Measurements from ENCODE around the gene CLK1.
"Not testable (repeated sequence)": the region's sequence is repeated elsewhere in the genome, so short reads cannot be mapped to it uniquely, and the experiment has no call there.

CLK1 gene

GRCh38 chr2:200821686-200822245, 42.7 kb downstream of the CLK1 start:
- Histone ChIP-seq H3K4me3 (replicated peaks; ENCODE audit: insufficient read depth, low read length) (no peak overlapping the region), H3K27me3 (ENCODE audit: insufficient read depth, poor library complexity, severe bottlenecking) (no peaks in the 10 kb centered on the region), H3K27ac (replicated peaks) (no peak overlapping the region)
- no peak for DNase-seq (ENCODE audit: low read depth in 1 of 2, low spot score in 1 of 2)
- TF ChIP-seq SPI1 (IDR thresholded peaks at IDR 0.05; ENCODE audit: borderline replicate concordance, low read depth) (no peak), POLR2AphosphoS5 (IDR thresholded peaks at IDR 0.05; ENCODE audit: low read depth) (no peak), REST (IDR thresholded peaks at IDR 0.05; ENCODE audit: insufficient replicate concordance, low read depth) (no peak), CTCF (IDR thresholded peaks at IDR 0.05; ENCODE audit: insufficient read depth, low read length) (no peak), GABPA (IDR thresholded peaks at IDR 0.05; ENCODE audit: low read depth) (no peak)

DNA sequence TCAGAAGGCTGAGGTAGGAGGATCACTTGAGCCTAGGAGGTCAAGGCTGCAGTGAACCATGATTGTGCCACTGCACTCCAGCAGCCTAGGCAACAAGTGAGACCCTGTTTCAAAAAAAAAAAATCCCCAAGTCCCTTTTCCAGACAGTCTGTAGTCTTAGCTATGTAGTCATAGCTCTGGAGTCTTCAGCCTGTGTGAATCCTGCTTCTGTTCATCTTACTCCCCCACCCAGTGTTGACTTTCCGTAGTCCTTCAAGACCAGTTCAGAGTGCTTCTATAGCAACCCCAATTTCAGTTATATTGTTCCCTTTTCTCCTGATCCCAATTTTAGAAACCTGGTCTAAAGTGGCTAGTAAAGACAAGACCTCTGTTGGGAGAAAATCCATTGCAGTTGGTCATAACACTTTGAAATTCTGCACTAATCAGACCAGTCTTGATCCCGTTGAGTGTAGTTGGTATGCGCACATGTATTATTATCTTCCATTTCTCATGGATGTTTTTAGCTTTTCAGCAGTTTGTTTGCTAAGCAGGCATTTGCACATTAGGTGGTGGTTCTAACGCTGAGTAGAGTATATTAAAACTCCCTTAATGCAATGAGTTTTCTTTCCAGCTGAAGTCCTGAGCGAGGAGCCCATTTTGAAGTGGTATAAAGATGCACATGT, 43.8 kb downstream of the CLK1 start:
- Histone ChIP-seq H3K27ac (replicated peaks) (no peak overlapping the region), H3K27me3 (ENCODE audit: insufficient read depth, poor library complexity, severe bottlenecking) (no peaks in the 10 kb centered on the region), H3K4me3 (replicated peaks; ENCODE audit: insufficient read depth, low read length) (no peak overlapping the region)
- DNase-seq (ENCODE audit: low read depth in 1 of 2, low spot score in 1 of 2), result no peak
- TF ChIP-seq SPI1 (IDR thresholded peaks at IDR 0.05; ENCODE audit: borderline replicate concordance, low read depth) (no peak), GABPA (IDR thresholded peaks at IDR 0.05; ENCODE audit: low read depth) (no peak), CTCF (IDR thresholded peaks at IDR 0.05; ENCODE audit: insufficient read depth, low read length) (no peak)

GRCh38 chr2:200818732-200819131, 45.7 kb downstream of the CLK1 start:
- H3K4me3 ChIP-seq (replicated peaks; ENCODE audit: insufficient read depth, low read length); H3K27ac ChIP-seq (replicated peaks); DNase-seq (ENCODE audit: low read depth in 1 of 2, low spot score in 1 of 2); H3K27me3 ChIP-seq (ENCODE audit: insufficient read depth, poor library complexity, severe bottlenecking): not testable (repeated sequence)

DNA sequence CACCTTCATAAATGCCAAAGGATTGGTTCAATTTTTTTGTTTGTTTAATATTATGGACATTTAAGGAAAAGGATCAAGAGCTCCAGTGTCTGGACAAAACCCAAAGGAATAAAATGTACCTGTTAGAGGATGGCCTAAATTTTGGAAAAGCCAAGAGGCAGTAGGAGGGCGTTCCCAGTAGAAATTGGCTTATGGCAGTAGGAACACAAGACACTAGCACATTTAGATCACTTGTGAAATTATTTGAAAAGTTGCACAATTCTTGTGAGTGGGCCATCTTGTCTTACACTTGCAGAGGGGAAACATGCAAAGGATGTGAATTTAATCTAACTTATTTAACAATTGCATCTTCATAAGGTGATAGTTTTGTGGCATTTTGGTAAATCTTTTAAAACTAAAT, 49.5 kb downstream of the CLK1 start:
- TF ChIP-seq POLR2AphosphoS5 (IDR thresholded peaks at IDR 0.05; ENCODE audit: low read depth) (no peak), SPI1 (IDR thresholded peaks at IDR 0.05; ENCODE audit: borderline replicate concordance, low read depth) (no peak), REST (IDR thresholded peaks at IDR 0.05; ENCODE audit: insufficient replicate concordance, low read depth) (no peak), GABPA (IDR thresholded peaks at IDR 0.05; ENCODE audit: low read depth) (no peak), CTCF (IDR thresholded peaks at IDR 0.05; ENCODE audit: insufficient read depth, low read length) (no peak)
- Histone ChIP-seq H3K27me3 (ENCODE audit: insufficient read depth, poor library complexity, severe bottlenecking) (no peaks in the 10 kb centered on the region), H3K4me3 (replicated peaks; ENCODE audit: insufficient read depth, low read length) (no peak overlapping the region), H3K27ac (replicated peaks) (no peak overlapping the region)
- DNase-seq (ENCODE audit: low read depth in 1 of 2, low spot score in 1 of 2), result peak in 1 of 2 experiments; percentile 52
